ENCODE measurements around the gene TSSK2. TPM values are rescaled to one million over a fixed set of nuclear protein-coding genes. Genes with fewer than 3 reads are reported as not detected.

The TSSK2 gene
- total RNA-seq, 1 experiment from 2014 or later = not detected

DNA sequence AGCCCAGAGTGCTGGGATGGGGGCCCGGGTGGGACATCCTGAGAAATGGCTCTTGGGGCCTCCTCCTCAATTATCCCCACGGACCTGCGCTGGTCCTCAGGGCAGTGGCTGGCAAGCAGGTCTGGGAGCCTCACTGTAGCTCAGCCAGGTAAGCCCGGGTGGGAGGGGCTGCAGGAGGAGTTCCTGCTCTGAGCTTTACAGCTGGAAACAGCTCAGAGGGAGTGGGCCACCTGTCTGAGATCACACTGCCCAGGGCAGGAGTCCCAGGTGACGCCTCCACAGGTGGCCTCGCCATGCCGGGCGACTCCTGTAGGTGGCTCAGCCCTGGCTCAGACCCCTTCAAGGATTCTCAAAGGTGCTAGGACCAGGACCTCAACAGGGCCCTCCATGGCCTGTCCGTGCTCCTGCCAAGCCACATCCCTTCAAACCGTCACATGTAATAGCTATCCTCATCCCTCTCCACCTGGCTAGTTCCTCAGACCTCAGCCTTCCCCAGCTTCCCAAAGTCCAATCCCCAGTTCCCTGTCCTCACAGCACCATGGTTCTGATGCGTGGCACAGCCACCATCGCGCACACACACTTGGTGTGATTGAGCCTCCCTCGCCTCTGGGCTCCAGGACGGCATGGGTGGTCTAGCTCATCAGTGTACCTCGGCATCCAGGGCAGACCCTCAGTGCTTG, 3.6 kb upstream of the TSSK2 start:
- Histone ChIP-seq H3K36me3 (ENCODE audit: control insufficient read depth, insufficient read depth, low read length) (no peaks in the 10 kb centered on the region), H3K4me3 (ENCODE audit: low read depth in 2 of 2, low read length in 2 of 2) (no peak overlapping the region), H3K27me3 (ENCODE audit: control insufficient read depth, insufficient read depth, low read length) (no peaks in the 10 kb centered on the region), H3K9me3 (ENCODE audit: control insufficient read depth, insufficient read depth, low read depth, low read length) (no peaks in the 10 kb centered on the region), H3K4me1 (ENCODE audit: control insufficient read depth, insufficient read depth, low read length) (no peaks in the 10 kb centered on the region), H3K27ac (ENCODE audit: low read length) (no peak overlapping the region)
- POLR2A ChIA-PET = no interaction called here
- TF ChIP-seq POLR2AphosphoS5 (IDR thresholded peaks at IDR 0.05; ENCODE audit: low read depth, low read length) = no peak
- CTCF ChIA-PET = no interaction called here
- no TSS peak for BruUV-seq (replicated peaks)
- intact Hi-C loops (cut with micrococcal nuclease; ENCODE audit: unreplicated experiment) = no loop called here
- in situ Hi-C loops (cut with HindIII; ENCODE audit: low pct_unique_long_range_greater_than_20kb, low sequenced_read_pairs) = no loop called here
- no peak for ATAC-seq
- DNase-seq (ENCODE audit: low read depth, low spot score) = no peak

DNA sequence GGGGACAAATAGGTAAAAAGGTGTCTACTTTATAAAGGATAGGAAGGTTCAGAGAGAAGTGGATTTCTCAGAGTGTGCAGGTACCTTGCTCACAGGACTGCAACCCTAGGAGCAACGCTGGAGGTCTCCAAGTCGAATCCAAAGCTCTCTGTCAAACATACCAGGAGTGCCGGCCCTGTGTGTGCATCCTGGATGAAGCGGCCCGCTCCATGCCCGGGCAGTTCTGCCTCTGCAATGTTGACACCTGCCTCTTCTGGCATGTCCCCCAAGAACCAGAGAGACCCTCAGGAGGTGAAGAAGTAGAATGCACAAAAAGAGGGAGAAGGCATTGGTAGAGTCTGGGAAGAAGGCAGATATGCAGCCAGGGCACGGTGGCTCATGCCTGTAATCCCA, 3.1 kb upstream of the TSSK2 start:
- Histone ChIP-seq H3K4me3 (ENCODE audit: low read depth in 2 of 2, low read length in 2 of 2) (no peak overlapping the region), H3K4me1 (ENCODE audit: control insufficient read depth, insufficient read depth, low read length) (no peaks in the 10 kb centered on the region), H3K27me3 (ENCODE audit: control insufficient read depth, insufficient read depth, low read length) (no peaks in the 10 kb centered on the region), H3K9me3 (ENCODE audit: control insufficient read depth, insufficient read depth, low read depth, low read length) (no peaks in the 10 kb centered on the region), H3K27ac (ENCODE audit: low read length) (no peak overlapping the region), H3K36me3 (ENCODE audit: control insufficient read depth, insufficient read depth, low read length) (no peaks in the 10 kb centered on the region)
- TF ChIP-seq, protein P1, sequence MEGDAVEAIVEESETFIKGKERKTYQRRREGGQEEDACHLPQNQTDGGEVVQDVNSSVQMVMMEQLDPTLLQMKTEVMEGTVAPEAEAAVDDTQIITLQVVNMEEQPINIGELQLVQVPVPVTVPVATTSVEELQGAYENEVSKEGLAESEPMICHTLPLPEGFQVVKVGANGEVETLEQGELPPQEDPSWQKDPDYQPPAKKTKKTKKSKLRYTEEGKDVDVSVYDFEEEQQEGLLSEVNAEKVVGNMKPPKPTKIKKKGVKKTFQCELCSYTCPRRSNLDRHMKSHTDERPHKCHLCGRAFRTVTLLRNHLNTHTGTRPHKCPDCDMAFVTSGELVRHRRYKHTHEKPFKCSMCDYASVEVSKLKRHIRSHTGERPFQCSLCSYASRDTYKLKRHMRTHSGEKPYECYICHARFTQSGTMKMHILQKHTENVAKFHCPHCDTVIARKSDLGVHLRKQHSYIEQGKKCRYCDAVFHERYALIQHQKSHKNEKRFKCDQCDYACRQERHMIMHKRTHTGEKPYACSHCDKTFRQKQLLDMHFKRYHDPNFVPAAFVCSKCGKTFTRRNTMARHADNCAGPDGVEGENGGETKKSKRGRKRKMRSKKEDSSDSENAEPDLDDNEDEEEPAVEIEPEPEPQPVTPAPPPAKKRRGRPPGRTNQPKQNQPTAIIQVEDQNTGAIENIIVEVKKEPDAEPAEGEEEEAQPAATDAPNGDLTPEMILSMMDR (IDR thresholded peaks at IDR 0.05) = no peak
- TF ChIP-seq SIN3A (IDR thresholded peaks at IDR 0.05; ENCODE audit: borderline replicate concordance, insufficient read depth, low read depth, low read length) = no peak
- TF ChIP-seq POLR2AphosphoS5 (IDR thresholded peaks at IDR 0.05; ENCODE audit: low read depth, low read length) = no peak
- TF ChIP-seq TCF7L2 (IDR thresholded peaks at IDR 0.05; ENCODE audit: low read depth, low read length) = no peak
- TF ChIP-seq, protein P2, sequence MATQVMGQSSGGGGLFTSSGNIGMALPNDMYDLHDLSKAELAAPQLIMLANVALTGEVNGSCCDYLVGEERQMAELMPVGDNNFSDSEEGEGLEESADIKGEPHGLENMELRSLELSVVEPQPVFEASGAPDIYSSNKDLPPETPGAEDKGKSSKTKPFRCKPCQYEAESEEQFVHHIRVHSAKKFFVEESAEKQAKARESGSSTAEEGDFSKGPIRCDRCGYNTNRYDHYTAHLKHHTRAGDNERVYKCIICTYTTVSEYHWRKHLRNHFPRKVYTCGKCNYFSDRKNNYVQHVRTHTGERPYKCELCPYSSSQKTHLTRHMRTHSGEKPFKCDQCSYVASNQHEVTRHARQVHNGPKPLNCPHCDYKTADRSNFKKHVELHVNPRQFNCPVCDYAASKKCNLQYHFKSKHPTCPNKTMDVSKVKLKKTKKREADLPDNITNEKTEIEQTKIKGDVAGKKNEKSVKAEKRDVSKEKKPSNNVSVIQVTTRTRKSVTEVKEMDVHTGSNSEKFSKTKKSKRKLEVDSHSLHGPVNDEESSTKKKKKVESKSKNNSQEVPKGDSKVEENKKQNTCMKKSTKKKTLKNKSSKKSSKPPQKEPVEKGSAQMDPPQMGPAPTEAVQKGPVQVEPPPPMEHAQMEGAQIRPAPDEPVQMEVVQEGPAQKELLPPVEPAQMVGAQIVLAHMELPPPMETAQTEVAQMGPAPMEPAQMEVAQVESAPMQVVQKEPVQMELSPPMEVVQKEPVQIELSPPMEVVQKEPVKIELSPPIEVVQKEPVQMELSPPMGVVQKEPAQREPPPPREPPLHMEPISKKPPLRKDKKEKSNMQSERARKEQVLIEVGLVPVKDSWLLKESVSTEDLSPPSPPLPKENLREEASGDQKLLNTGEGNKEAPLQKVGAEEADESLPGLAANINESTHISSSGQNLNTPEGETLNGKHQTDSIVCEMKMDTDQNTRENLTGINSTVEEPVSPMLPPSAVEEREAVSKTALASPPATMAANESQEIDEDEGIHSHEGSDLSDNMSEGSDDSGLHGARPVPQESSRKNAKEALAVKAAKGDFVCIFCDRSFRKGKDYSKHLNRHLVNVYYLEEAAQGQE (IDR thresholded peaks at IDR 0.05; ENCODE audit: insufficient read depth in 1 of 2, low read depth in 2 of 2, low read length in 1 of 2) = no peak
- in situ Hi-C loops (cut with HindIII; ENCODE audit: low pct_unique_long_range_greater_than_20kb, low sequenced_read_pairs) = no loop called here
- BruUV-seq (replicated peaks) = no TSS peak
- intact Hi-C loops (cut with micrococcal nuclease; ENCODE audit: unreplicated experiment) = no loop called here
- POLR2A ChIA-PET = no interaction called here
- CTCF ChIA-PET = interaction anchor here (0.6 kb wide), 1 partner anchor 88 kb away, joined by 5 read pairs; no protein-coding TSS in a partner anchor
- no peak for ATAC-seq
- DNase-seq (ENCODE audit: low read depth, low spot score) = no peak

DNA sequence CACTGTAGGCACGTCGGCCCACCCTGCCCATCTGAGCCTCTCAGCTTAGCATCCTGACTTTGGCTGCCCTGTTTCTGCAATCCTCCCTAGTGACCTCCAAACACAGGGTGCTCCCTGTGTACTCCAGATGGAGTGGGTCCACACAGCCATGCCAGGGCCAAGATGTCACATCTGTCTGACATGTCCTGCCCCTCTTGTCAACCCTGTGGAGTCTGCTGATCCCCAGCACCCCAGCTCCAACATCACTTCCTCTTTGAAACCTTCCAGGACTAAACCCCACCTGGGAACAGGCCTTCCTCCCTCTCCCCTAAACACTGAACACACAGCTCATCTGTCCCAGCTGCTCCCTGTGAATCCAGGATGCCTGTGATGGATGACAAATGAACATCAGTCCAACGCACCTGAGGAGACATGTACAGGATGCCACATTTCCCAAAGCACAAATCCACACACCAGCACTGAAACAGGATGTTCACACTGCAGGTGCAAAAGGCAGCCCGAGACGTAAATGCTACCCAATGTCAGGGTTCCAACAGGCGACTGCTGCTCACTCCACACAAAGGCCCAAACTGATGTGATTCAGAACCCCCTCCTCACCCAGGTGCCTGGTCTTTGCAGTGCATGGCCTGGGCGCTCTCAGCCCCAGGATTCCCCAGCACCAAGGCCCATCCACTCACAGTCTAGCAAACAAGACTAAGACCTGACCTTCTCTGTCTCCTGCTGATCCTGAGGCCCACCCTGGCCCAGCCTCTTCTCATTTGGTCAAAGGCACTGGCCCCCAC, 2.0 kb upstream of the TSSK2 start:
- Histone ChIP-seq H3K27me3 (ENCODE audit: control insufficient read depth, insufficient read depth, low read length) (no peaks in the 10 kb centered on the region), H3K9me3 (ENCODE audit: control insufficient read depth, insufficient read depth, low read depth, low read length) (no peaks in the 10 kb centered on the region), H3K4me1 (ENCODE audit: control insufficient read depth, insufficient read depth, low read length) (no peaks in the 10 kb centered on the region), H3K36me3 (ENCODE audit: control insufficient read depth, insufficient read depth, low read length) (no peaks in the 10 kb centered on the region), H3K4me3 (ENCODE audit: low read depth in 2 of 2, low read length in 2 of 2) (no peak overlapping the region), H3K27ac (ENCODE audit: low read length) (no peak overlapping the region)
- POLR2A ChIA-PET = no interaction called here
- CTCF ChIA-PET = no interaction called here
- BruUV-seq (replicated peaks) = no TSS peak
- intact Hi-C loops (cut with micrococcal nuclease; ENCODE audit: unreplicated experiment) = no loop called here
- TF ChIP-seq TCF7L2 (IDR thresholded peaks at IDR 0.05; ENCODE audit: low read depth, low read length) = no peak
- TF ChIP-seq SIN3A (IDR thresholded peaks at IDR 0.05; ENCODE audit: borderline replicate concordance, insufficient read depth, low read depth, low read length) = no peak
- TF ChIP-seq POLR2AphosphoS5 (IDR thresholded peaks at IDR 0.05; ENCODE audit: low read depth, low read length) = no peak
- TF ChIP-seq, protein P2 (IDR thresholded peaks at IDR 0.05; ENCODE audit: insufficient read depth in 1 of 2, low read depth in 2 of 2, low read length in 1 of 2) = no peak
- TF ChIP-seq, protein P1 (IDR thresholded peaks at IDR 0.05) = no peak
- ATAC-seq = no peak
- DNase-seq (ENCODE audit: low read depth, low spot score) = no peak
- in situ Hi-C loops (cut with HindIII; ENCODE audit: low pct_unique_long_range_greater_than_20kb, low sequenced_read_pairs) = no loop called here
